ENCODE data around the gene ANXA4.

The ANXA4 gene

GRCh38 chr2:69741575-69742321, at the start of gene ANXA4:
ANXA4 (plus strand) TSS chr2:69742134; CDS start chr2:69781566, 39,432 bp downstream.
- no peak for TF ChIP-seq CTCF (IDR thresholded peaks at IDR 0.05; ENCODE audit: low read depth, low read length, missing control alignments)
- DNase-seq (ENCODE audit: extremely low read depth, low read depth): peak; percentile 26
- peak within 1 kb of the TSS; percentile 80 for H3K4me3 ChIP-seq (replicated peaks; ENCODE audit: low read depth, low read length)

- no peak for DNase-seq (ENCODE audit: extremely low read depth, low read depth)
- H3K4me3 ChIP-seq (replicated peaks; ENCODE audit: low read depth, low read length): no peak overlapping the region
- no peak for TF ChIP-seq CTCF (IDR thresholded peaks at IDR 0.05; ENCODE audit: low read depth, low read length, missing control alignments)
Observed at GRCh38 chr2:69692424-69692823, 49.5 kb upstream of the ANXA4 start.

- no peak overlapping the region for H3K4me3 ChIP-seq (replicated peaks; ENCODE audit: low read depth, low read length)
- no peak for DNase-seq (ENCODE audit: extremely low read depth, low read depth)
- TF ChIP-seq CTCF (IDR thresholded peaks at IDR 0.05; ENCODE audit: low read depth, low read length, missing control alignments): no peak
Observed at GRCh38 chr2:69693059-69693774, 48.7 kb upstream of the ANXA4 start.

- no peak overlapping the region for H3K4me3 ChIP-seq (replicated peaks; ENCODE audit: low read depth, low read length)
- no peak for DNase-seq (ENCODE audit: extremely low read depth, low read depth)
- no peak for TF ChIP-seq CTCF (IDR thresholded peaks at IDR 0.05; ENCODE audit: low read depth, low read length, missing control alignments)
Observed at GRCh38 chr2:69693775-69694450, 48.0 kb upstream of the ANXA4 start.

- H3K4me3 ChIP-seq (replicated peaks; ENCODE audit: low read depth, low read length): no peak overlapping the region
- no peak for TF ChIP-seq CTCF (IDR thresholded peaks at IDR 0.05; ENCODE audit: low read depth, low read length, missing control alignments)
- DNase-seq (ENCODE audit: extremely low read depth, low read depth): no peak
Observed at GRCh38 chr2:69694894-69695849, 46.8 kb upstream of the ANXA4 start.

GRCh38 chr2:69695850-69696216, 46.1 kb upstream of the ANXA4 start:
- TF ChIP-seq CTCF (IDR thresholded peaks at IDR 0.05; ENCODE audit: low read depth, low read length, missing control alignments): no peak
- no peak for DNase-seq (ENCODE audit: extremely low read depth, low read depth)
- no peak overlapping the region for H3K4me3 ChIP-seq (replicated peaks; ENCODE audit: low read depth, low read length)

Measured in HFF-Myc (cell line).